Stimulated activated naive CD8-positive, alpha-beta T cell treated with anti-CD3 and anti-CD28 coated beads, Interleukin-15, Interleukin-2, amounts not matched to agents 100 ng/mL and 50 ng/mL, for 24 hours (primary cell): ENCODE measurements around the gene SLC23A2.
A peak's percentile ranks its signal among the peaks of the same experiment; 100 is the strongest.
"Not testable (repeated sequence)": the region's sequence is repeated elsewhere in the genome, so short reads cannot be mapped to it uniquely, and the experiment has no call there.

Source experiments
- H3K27ac Mint-ChIP-seq: one replicate; pipeline ENCODE4 v1.8.0; 2021; ENCODE audit warnings: mild to moderate bottlenecking, mixed read lengths
- H3K27me3 Mint-ChIP-seq: one replicate; pipeline ENCODE4 v1.8.0; 2021; ENCODE audit warnings: mixed read lengths
- H3K36me3 Mint-ChIP-seq: one replicate; pipeline ENCODE4 v1.8.0; 2021; ENCODE audit warnings: low read depth, mixed read lengths
- H3K4me1 Mint-ChIP-seq: one replicate; pipeline ENCODE4 v1.8.0; 2021; ENCODE audit warnings: low read depth, mixed read lengths
- H3K4me3 Mint-ChIP-seq: one replicate; pipeline ENCODE4 v1.8.0; 2021; ENCODE audit warnings: mild to moderate bottlenecking, mixed read lengths
- H3K9me3 Mint-ChIP-seq: one replicate; pipeline ENCODE4 v1.8.0; 2021; ENCODE audit warnings: mixed read lengths

The SLC23A2 gene

DNA sequence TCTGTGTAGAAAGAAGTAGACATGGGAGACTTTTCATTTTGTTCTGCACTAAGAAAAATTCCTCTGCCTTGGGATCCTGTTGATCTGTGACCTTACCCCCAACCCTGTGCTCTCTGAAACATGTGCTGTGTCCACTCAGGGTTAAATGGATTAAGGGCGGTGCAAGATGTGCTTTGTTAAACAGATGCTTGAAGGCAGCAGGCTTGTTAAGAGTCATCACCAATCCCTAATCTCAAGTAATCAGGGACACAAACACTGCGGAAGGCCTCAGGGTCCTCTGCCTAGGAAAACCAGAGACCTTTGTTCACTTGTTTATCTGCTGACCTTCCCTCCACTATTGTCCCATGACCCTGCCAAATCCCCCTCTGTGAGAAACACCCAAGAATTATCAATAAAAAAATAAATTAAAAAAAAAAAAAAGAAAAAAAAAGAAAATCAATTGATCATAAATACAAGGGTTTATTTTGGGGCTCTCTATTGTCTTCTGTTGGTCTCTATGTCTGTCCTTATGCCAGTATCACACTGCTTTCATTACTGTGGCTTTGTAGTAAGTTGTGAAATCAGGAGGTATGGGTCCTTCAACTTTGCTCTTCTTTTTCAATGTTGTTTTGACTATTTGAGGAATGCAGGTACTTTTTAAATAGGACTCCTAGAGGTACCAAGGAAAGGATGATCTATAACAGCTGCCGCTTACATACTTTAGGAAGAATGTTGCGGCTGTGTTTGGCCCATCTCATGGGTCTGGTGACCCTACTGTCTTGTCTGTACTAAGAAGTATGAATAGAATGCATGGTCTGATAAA is 27.1 kb upstream of the SLC23A2 start:
- H3K4me1 Mint-ChIP-seq, H3K27ac Mint-ChIP-seq, H3K4me3 Mint-ChIP-seq, H3K36me3 Mint-ChIP-seq, H3K9me3 Mint-ChIP-seq, H3K27me3 Mint-ChIP-seq: not testable (repeated sequence)

DNA sequence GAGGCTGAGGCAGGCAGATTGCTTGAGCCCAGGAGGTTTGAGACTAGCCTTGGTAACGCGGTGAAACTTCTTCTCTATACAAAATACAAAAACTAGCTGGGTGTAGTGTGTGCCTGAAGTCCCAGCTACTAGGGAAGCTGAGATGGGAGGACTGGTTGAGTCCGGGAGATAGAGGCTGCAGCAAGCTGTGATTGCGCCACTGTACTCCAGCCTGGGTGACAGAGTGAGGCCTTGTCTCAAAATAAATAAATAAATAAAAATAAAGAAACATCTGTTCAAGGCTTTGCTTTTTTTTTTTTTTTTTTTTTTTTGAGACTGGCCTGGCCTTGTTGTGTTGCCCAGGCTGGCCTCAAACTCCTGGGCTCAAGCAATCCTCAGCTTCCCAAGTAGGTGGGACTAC is 23.7 kb upstream of the SLC23A2 start:
- Mint-ChIP-seq H3K27me3 (no peaks in the 10 kb centered on the region), H3K9me3 (no peaks in the 10 kb centered on the region), H3K4me1 (peaks cover 7% of the 10 kb centered on the region), H3K36me3 (no peaks in the 10 kb centered on the region), H3K4me3 (no peak overlapping the region), H3K27ac (no peak overlapping the region)

DNA sequence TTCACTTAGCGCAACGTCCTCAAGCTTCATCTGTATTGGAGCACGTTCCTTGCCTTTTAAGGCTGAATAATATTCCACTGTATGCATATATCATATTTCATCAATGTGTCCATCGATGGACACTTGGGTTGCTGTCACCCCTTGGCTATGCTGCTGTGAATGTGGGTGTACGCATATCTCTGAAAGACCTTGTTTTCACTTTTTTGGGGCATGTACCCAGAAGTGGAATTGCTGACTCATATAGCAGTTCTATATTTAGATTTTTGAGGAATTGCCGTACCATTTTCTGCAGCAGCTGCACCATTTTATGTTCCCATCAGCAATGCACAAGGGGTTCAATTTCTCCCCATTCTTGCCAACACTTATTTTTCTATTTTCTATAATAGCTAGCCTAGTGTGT is 22.8 kb upstream of the SLC23A2 start:
- Mint-ChIP-seq H3K27me3 (no peaks in the 10 kb centered on the region), H3K27ac (no peak overlapping the region), H3K9me3 (no peaks in the 10 kb centered on the region), H3K4me3 (no peak overlapping the region), H3K4me1 (peaks cover 7% of the 10 kb centered on the region), H3K36me3 (no peaks in the 10 kb centered on the region)

DNA sequence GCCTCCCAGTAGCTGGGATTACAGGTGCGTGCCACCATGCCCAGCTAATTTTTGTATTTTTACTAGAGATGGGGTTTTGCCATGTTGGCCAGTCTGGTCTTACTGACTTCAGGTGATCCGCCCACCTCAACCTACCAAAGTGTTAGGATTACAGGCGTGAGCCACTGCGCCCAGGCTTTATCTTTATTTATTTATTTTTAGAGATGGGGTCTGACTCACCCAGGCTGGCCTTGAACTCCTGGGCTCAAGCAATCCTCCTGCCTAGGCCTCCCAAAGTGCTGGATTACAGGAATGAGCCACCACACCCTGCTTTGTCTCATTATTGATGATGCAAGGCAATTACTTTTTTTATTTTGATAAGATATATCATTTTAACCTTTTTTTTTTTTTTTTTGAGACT is 21.9 kb upstream of the SLC23A2 start:
- not testable (repeated sequence) for H3K9me3 Mint-ChIP-seq, H3K27ac Mint-ChIP-seq, H3K4me3 Mint-ChIP-seq, H3K4me1 Mint-ChIP-seq, H3K27me3 Mint-ChIP-seq, H3K36me3 Mint-ChIP-seq

DNA sequence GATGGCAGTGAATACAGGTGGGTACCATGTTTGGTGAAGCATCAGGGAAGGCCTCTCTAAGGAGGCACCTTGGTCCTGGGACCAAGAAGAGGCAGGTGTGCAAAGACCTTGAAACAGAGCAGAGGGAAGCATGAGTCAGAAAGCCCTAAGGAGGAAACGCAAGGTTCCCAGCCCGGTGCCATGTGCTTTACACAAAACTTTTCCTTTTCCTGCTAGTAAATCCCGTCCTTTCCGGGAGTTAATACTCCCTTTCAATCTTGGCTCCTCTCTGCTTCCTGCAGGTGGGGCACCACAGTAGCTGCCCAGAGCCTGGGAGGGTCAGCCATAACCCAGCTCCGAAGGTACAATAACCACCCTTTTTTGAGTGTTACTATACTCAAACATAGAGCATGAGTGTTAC is 19.4 kb upstream of the SLC23A2 start:
- peaks cover 7% of the 10 kb centered on the region for H3K4me1 Mint-ChIP-seq
- H3K4me3 Mint-ChIP-seq: no peak overlapping the region
- no peak overlapping the region for H3K27ac Mint-ChIP-seq
- H3K27me3 Mint-ChIP-seq: no peaks in the 10 kb centered on the region
- no peaks in the 10 kb centered on the region for H3K9me3 Mint-ChIP-seq
- no peaks in the 10 kb centered on the region for H3K36me3 Mint-ChIP-seq

DNA sequence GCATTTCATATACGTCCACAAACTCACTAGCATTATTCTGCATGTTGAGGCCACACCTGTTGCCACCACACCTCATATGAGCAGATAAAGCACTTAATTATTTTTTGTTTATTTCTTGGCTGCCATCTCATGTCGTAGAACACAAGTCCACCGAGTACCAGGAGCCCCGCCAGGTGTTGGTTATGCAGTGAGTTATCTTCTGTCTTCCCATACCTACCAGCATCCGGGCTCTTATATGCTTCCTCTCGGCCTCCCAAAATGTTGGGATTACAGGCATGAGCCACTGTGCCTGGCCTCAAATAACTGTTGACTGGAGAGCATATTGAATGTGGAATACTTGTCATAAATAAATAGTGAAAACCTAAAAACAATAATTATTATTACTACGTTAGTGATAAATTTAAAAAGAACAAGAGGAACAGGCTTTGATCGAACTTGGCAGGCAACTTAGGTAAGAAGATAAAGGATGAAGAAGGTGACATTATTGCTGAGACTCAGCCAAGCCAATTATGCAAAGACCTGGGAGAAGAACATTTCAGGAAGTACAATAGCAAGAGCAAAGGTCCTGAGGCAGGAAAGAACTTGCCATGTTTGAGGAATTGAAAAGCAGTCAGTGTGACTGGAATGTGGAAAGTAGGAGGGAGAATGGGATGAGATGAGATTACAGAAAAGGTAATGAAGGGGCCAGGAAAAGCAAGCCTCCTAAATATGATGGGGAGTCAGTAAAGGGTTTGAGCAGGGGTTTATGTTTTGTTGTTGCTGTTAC is 12.6 kb upstream of the SLC23A2 start:
- H3K9me3 Mint-ChIP-seq: no peaks in the 10 kb centered on the region
- H3K4me3 Mint-ChIP-seq: no peak overlapping the region
- no peak overlapping the region for H3K27ac Mint-ChIP-seq
- H3K4me1 Mint-ChIP-seq: peaks cover 4% of the 10 kb centered on the region
- no peaks in the 10 kb centered on the region for H3K36me3 Mint-ChIP-seq
- no peaks in the 10 kb centered on the region for H3K27me3 Mint-ChIP-seq

DNA sequence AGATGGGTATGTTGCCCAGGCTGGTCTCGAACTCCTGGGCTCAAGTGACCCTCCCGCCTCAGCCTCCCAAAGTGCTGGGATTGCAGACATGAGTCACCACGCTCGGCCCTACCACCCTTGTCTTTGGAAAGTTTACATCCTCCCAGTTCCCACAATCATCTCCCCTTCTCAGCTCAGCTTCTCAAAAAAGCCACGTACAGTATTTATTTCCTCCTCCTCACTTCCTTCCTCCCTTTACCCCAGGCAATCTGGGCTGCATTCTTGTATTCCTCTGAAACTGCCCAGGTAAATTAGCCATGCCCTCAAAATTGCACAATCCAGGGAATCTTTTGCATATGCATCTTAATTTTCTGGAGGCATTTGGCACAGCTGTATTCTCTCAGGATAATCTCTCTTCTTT is 7.4 kb upstream of the SLC23A2 start:
- H3K27ac Mint-ChIP-seq: no peak overlapping the region
- no peaks in the 10 kb centered on the region for H3K36me3 Mint-ChIP-seq
- H3K27me3 Mint-ChIP-seq: no peaks in the 10 kb centered on the region
- peaks cover 6% of the 10 kb centered on the region for H3K4me1 Mint-ChIP-seq
- no peaks in the 10 kb centered on the region for H3K9me3 Mint-ChIP-seq
- H3K4me3 Mint-ChIP-seq: no peak overlapping the region

DNA sequence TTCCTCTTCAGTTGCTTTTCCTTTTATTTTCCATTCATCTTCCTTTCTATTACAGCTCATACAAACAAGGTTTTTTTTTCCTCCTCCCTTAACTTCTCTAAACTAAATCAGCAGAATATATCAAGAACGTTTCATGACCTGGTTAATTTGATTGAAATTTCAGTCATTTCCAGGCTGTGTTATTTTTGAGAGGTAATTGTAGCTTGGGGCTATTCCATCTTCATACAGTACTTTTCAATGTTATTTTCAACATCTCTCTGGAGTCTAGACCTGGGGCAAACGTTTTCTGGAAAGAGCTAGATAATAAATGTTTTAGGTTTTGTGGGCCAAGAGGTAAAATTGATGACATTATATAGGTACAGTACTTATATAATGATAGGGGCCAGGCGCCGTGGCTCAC is 4.0 kb upstream of the SLC23A2 start:
- Mint-ChIP-seq H3K9me3 (no peaks in the 10 kb centered on the region), H3K4me3 (no peak overlapping the region), H3K27ac (no peak overlapping the region), H3K4me1 (peaks cover 12% of the 10 kb centered on the region), H3K36me3 (no peaks in the 10 kb centered on the region), H3K27me3 (no peaks in the 10 kb centered on the region)

DNA sequence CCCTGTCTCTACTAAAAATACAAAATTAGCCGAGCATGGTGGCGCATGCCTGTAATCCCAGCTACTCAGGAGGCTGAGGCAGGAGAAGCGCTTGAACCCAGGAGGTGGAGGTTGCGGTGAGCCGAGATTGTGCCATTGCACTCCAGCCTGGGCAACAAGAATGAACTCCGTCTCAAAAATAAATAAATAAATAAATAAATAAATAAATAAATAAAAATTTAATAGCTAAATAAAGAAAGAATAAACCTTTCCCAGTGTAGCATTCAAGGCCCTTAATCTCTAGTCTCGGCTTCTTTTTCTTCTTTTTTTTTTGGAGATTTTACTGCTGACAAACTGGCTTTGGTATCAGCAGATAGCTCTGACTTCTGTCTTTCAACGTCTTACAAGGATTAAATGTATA is 3.5 kb upstream of the SLC23A2 start:
- H3K4me1 Mint-ChIP-seq: peaks cover 17% of the 10 kb centered on the region
- H3K9me3 Mint-ChIP-seq, H3K36me3 Mint-ChIP-seq, H3K27ac Mint-ChIP-seq, H3K4me3 Mint-ChIP-seq, H3K27me3 Mint-ChIP-seq: not testable (repeated sequence)

DNA sequence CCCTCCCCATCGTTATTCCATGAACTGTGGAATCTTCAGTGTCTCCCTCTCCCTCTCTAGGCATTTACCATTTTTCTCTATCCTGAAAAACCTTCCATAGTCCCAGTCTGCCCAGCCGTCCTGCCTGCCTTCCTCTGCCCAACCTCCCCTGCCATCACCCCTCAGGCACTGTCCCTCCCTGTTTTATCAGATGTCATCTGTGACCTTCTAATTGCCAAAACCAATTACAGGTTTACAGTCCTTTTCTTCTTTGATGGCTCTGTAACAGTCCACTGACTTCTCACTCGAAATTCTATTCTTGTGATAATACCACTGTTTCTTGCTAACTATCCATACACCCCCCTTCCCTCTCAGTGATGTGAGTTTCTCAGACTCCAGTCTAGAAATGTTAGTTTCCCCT is 2.3 kb upstream of the SLC23A2 start:
- Mint-ChIP-seq H3K36me3 (no peaks in the 10 kb centered on the region), H3K4me3 (no peak overlapping the region)

DNA sequence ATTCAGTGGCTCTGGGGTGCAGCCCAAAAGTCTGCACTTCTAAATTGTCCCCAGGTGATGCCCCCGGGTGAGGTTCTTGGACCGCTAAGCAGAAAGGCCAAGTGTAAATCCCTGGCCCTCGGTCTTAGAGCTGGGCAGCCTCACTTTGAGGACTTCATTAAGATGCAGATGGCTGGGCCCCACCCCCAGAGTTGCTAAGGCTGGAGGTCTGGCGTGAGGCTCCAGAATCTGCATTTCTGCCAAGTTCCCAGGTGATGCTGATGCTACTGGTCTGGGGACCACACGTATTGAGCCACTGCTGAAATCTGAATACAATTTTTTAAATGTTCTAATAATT is 735 bp upstream of the SLC23A2 start:
- Mint-ChIP-seq H3K27ac (no peak overlapping the region), H3K9me3 (no peaks in the 10 kb centered on the region), H3K36me3 (peaks cover 4% of the 10 kb centered on the region), H3K27me3 (no peaks in the 10 kb centered on the region), H3K4me3 (peak overlapping the region; percentile 83), H3K4me1 (peaks cover 35% of the 10 kb centered on the region)

More for the DNA sequence above, 2.3 kb upstream of the SLC23A2 start:
- H3K9me3 Mint-ChIP-seq: no peaks in the 10 kb centered on the region
- H3K27me3 Mint-ChIP-seq: no peaks in the 10 kb centered on the region
- peaks cover 22% of the 10 kb centered on the region for H3K4me1 Mint-ChIP-seq
- no peak overlapping the region for H3K27ac Mint-ChIP-seq

DNA sequence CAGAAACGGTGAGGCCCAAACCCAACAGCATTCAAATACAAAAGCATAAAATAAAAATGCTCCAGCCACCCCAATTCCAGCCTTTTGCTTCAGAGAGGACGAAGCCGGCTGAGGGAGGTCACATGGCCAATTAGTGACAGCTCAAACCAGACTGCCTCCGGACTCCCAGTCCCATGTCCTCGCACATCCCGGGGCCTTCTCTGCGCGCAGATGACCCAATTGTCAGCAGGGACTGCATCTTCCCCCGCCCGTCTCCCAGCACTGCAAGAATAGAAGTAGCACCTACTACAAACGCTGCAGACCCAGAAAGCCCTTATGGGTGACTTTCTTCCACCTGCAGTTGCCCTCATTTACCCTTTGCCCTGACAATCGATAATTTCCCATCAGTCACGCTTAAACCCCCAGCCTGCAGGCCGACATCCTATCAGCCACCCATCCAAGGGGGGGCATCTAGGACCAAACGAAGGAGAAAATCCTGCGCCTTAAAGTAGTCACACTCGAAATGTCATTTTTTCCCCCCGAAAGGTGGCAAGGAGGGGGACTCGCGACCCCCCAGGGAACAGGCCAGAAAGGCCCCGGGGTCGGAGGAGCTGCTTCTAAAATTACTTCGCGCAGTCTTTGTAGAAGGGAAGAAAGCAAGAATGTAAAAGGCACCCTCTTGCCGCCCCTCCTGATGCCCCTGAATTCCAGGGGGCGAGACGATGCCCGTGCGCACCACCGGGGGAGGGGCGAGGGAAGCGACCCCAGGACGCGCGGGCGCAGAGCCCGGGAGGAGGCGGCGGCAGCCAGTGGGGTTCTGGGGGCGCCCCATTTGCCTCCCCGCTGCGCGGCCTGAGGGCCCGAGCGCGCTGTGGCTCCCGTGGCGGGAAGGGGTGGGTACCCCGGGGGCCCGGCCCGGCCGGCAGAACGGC is 792 bp downstream of the SLC23A2 start:
- Mint-ChIP-seq H3K36me3 (peaks cover 4% of the 10 kb centered on the region), H3K4me1 (peaks cover 40% of the 10 kb centered on the region), H3K27me3 (no peaks in the 10 kb centered on the region), H3K9me3 (no peaks in the 10 kb centered on the region), H3K27ac (peak overlapping the region; percentile 93), H3K4me3 (peak overlapping the region; percentile 97)

DNA sequence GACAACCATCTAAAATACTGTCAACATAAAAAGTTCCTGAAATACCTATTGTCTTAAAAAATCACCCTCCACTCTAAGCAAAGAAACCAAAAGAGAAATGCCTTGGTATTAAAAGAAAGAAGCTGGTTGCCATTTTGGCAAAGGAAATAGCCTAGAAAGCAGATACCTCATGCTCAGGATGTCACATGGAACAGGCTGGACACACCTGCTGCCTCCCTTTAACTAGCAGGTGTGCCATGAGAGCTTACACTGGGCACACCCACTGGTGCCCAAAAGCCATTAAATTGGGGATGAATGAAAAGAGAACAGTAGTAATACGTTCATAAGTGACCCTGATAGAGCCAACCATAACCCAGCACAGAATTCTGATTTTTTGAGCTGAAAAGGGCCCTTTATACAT is 1.5 kb downstream of the SLC23A2 start:
- Mint-ChIP-seq H3K4me3 (peak overlapping the region; percentile 97), H3K36me3 (peaks cover 4% of the 10 kb centered on the region), H3K4me1 (peaks cover 44% of the 10 kb centered on the region), H3K27ac (peak overlapping the region; percentile 93), H3K27me3 (no peaks in the 10 kb centered on the region), H3K9me3 (no peaks in the 10 kb centered on the region)

DNA sequence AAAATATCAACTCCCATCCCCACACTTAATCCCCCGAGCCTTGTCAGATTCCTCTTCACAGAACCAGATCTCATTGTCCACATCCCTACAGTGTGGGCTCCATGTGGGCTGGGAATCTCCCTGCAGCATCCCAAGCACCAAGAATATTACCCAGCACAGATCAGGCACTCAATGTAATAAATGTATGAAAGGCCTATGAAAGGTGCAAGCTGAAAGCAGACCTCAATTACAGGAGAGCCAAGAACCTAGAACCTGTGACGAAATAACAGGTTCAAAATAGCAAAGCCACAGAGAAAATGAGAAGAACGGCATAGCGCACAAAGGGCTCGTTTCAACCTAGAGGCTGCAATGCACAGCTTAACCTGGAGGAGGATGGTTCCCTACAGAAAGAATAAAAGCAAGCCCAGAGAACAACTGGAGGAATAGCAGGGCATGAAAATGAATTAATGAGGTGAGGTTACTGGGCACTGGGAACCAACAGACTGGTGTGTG is 3.1 kb downstream of the SLC23A2 start:
- Mint-ChIP-seq H3K27ac (peak overlapping the region; percentile 37), H3K9me3 (no peaks in the 10 kb centered on the region), H3K4me1 (peaks cover 44% of the 10 kb centered on the region), H3K4me3 (peak overlapping the region; percentile 44), H3K27me3 (no peaks in the 10 kb centered on the region), H3K36me3 (peaks cover 4% of the 10 kb centered on the region)

DNA sequence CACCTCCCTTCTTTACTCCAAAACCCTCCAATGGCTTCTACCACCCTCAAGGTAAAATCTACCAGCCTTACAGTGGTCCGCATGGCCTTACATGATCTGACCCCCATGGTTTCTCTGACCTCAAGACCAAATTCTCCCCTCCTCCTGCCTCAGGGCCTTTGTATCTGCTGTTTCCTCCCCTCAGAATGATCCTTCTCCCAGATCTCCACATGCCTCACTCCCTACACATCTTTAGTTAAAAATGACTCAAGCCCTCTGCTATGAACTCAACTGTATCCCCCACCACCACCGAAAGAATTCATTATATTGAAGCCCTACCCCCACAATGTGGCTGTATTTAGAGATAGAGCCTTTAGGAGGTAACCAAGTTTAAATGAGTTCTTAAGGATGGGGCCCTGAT is 4.1 kb downstream of the SLC23A2 start:
- Mint-ChIP-seq H3K9me3 (no peaks in the 10 kb centered on the region), H3K4me1 (peaks cover 44% of the 10 kb centered on the region), H3K4me3 (no peak overlapping the region), H3K27ac (no peak overlapping the region), H3K27me3 (no peaks in the 10 kb centered on the region), H3K36me3 (peaks cover 4% of the 10 kb centered on the region)
